Liver (tissue), 9 donors: ENCODE results near the gene SEPTIN10. TPM values are rescaled to one million over a fixed set of nuclear protein-coding genes. Genes with fewer than 3 reads are reported as not detected.

Source experiments
- DNase-seq: peaks from one replicate; pipeline ENCODE4 v3.0.0-alpha.2; 2017; ENCODE audit warnings: low spot score
- H3K27ac ChIP-seq, 2 donors: one replicate each; pipeline ENCODE4 v1.7.0; 2013; ENCODE audit warnings: inconsistent platforms in 2 of 2, low read length in 2 of 2, control low read depth in 1 of 2, low read depth in 1 of 2, mild to moderate bottlenecking in 1 of 2
- H3K27me3 ChIP-seq, 4 donors: one replicate each; pipeline versions ENCODE4 v1.6.1 to v1.7.0; 2013; ENCODE audit warnings: low read length in 3 of 4, inconsistent platforms in 1 of 4, mild to moderate bottlenecking in 1 of 4, moderate library complexity in 1 of 4; ENCODE audit not compliant: control insufficient read depth in 4 of 4, insufficient read depth in 4 of 4
- H3K36me3 ChIP-seq, 4 donors: one replicate each; pipeline versions ENCODE4 v1.6.1 to v1.7.0; 2013; ENCODE audit warnings: low read length in 3 of 4, mild to moderate bottlenecking in 3 of 4, low read depth in 1 of 4, moderate library complexity in 1 of 4; ENCODE audit not compliant: control insufficient read depth in 4 of 4, insufficient read depth in 3 of 4
- H3K4me1 ChIP-seq, 4 donors: one replicate each; pipeline versions ENCODE4 v1.6.1 to v1.7.0; 2013; ENCODE audit warnings: low read length in 3 of 4, mild to moderate bottlenecking in 3 of 4, moderate library complexity in 1 of 4; ENCODE audit not compliant: control insufficient read depth in 4 of 4, insufficient read depth in 4 of 4
- H3K4me3 ChIP-seq, 3 donors: one replicate each; pipeline versions ENCODE4 v1.6.1 to v1.7.0; 2013; ENCODE audit warnings: low read length in 3 of 3, control low read depth in 1 of 3, low read depth in 1 of 3, mild to moderate bottlenecking in 1 of 3
- H3K9ac ChIP-seq, 2 donors: one replicate each; pipeline ENCODE4 v1.7.0; 2013; ENCODE audit warnings: low read length in 2 of 2, mild to moderate bottlenecking in 2 of 2, moderate library complexity in 2 of 2, control low read depth in 1 of 2, low read depth in 1 of 2
- H3K9me3 ChIP-seq, 4 donors: one replicate each; pipeline versions ENCODE4 v1.6.1 to v1.7.0; 2013; ENCODE audit warnings: low read length in 3 of 4; ENCODE audit not compliant: control insufficient read depth in 4 of 4
- CTCF ChIP-seq: fragments of 150-350 bp; IDR thresholded peaks from 2 replicates; pipeline ENCODE4 v1.5.1; 2017; ENCODE audit warnings: improper control_type of control experiment, low read depth, low read length; ENCODE audit not compliant: missing input control
- EGR1 ChIP-seq, 2 donors: IDR thresholded peaks; 2 replicates each; pipeline ENCODE4 v1.6.1; 2016 to 2018; ENCODE audit warnings: antibody characterized with exemption in 2 of 2, low read depth in 2 of 2
- FOXA2 ChIP-seq: IDR thresholded peaks from 2 replicates; pipeline ENCODE4 v1.6.1; 2016; ENCODE audit warnings: antibody characterized with exemption
- HNF4A ChIP-seq, 2 donors: conservative IDR thresholded peaks; 2 replicates each; pipeline ENCODE4 v1.6.1; 2016; ENCODE audit warnings: antibody characterized with exemption in 2 of 2, mild to moderate bottlenecking in 2 of 2
- HNF4G ChIP-seq: IDR thresholded peaks from 2 replicates; pipeline ENCODE4 v1.6.1; 2016; ENCODE audit warnings: antibody characterized with exemption
- MAX ChIP-seq: IDR thresholded peaks from 2 replicates; pipeline ENCODE4 v1.6.1; 2016; ENCODE audit warnings: antibody characterized with exemption
- NR2F2 ChIP-seq: IDR thresholded peaks from 2 replicates; pipeline ENCODE4 v1.6.1; 2016; ENCODE audit warnings: antibody characterized with exemption
- RAD21 ChIP-seq, 2 donors: IDR thresholded peaks; 2 replicates each; pipeline ENCODE4 v1.6.1; 2016; ENCODE audit warnings: antibody characterized with exemption in 2 of 2, mild to moderate bottlenecking in 2 of 2
- REST ChIP-seq: IDR thresholded peaks from 2 replicates; pipeline ENCODE4 v1.6.1; 2016; ENCODE audit warnings: antibody characterized with exemption, mild to moderate bottlenecking
- RXRA ChIP-seq, 2 donors: IDR thresholded peaks; 2 replicates each; pipeline ENCODE4 v1.6.1; 2017 to 2018; ENCODE audit warnings: antibody characterized with exemption in 2 of 2, mild to moderate bottlenecking in 1 of 2
- SP1 ChIP-seq: IDR thresholded peaks from 2 replicates; pipeline ENCODE4 v1.6.1; 2018; ENCODE audit warnings: antibody characterized with exemption, mild to moderate bottlenecking
- YY1 ChIP-seq: IDR thresholded peaks from 2 replicates; pipeline ENCODE4 v1.6.1; 2016; ENCODE audit warnings: antibody characterized with exemption, mild to moderate bottlenecking
- ZBTB33 ChIP-seq: IDR thresholded peaks from 2 replicates; pipeline ENCODE4 v1.6.1; 2016; ENCODE audit warnings: antibody characterized with exemption
- WGBS: extraction: QIAGEN DNeasy Blood & Tissue Kit; methylation state at CpG from one replicate; pipeline ENCODE4 v1.1.7; 2013; 5-methylcytosine and 5-hydroxymethylcytosine counted together
- polyA plus RNA-seq, 2 donors: library from polyadenylated mRNA; stranded (reverse) in 1 of 2; unstranded in 1 of 2; fragments of 200-250 nt in 1 of 2; fragments of >200 nt in 1 of 2; fragmentation: Nextera tagmentation in 1 of 2; extraction: Ambion mirVana in 1 of 2; gene quantifications; one replicate each; pipeline versions ENCODE4 v1.2.1 to v1.2.3, GENCODE V29; 2013 to 2015
- total RNA-seq, 2 donors: library from RNA; depleted of rRNA; stranded (reverse); fragments of >200 nt; gene quantifications; one replicate each; pipeline ENCODE4 v1.2.3, GENCODE V29; 2014
- donor health status: healthy.
- donor health status: healthy.
- donor health status: healthy.
- donor health status: healthy.
- donor health status: healthy.

The SEPTIN10 gene
- total and polyA plus RNA-seq, 4 donors = 19.6 to 35.9 (median 20.1) TPM

GRCh38 chr2:109512076-109512475 lies 101.7 kb downstream of the SEPTIN10 start:
- Histone ChIP-seq H3K9me3 (no peaks in the 10 kb centered on the region), H3K27me3 (no peaks in the 10 kb centered on the region), H3K4me3 (no peak overlapping the region), H3K27ac (no peak overlapping the region), H3K4me1 (peaks cover 0 to 18% (median 13%) of the 10 kb centered on the region in 4 donors), H3K36me3 (no peaks in the 10 kb centered on the region), H3K9ac (no peak overlapping the region)
- no peak for DNase-seq
- WGBS = 87% methylated on average over 5 of the region's 5 CpGs
- TF ChIP-seq YY1 = no peak

GRCh38 chr2:109511168-109511567 lies 102.6 kb downstream of the SEPTIN10 start:
- H3K9me3 ChIP-seq = no peaks in the 10 kb centered on the region
- H3K9ac ChIP-seq = no peak overlapping the region
- H3K4me3 ChIP-seq = no peak overlapping the region
- H3K27me3 ChIP-seq = no peaks in the 10 kb centered on the region
- TF ChIP-seq EGR1 (IDR thresholded peaks at IDR 0.05; ENCODE audit: low read depth in 2 of 2) (no peak), SP1 (peak; percentile 70), HNF4A (conservative IDR thresholded peaks at IDR 0.05) (peak in 1 of 2 donors; percentile 19), RXRA (IDR thresholded peaks at IDR 0.05) (peak; percentile 51 to 66), REST (no peak)
- H3K36me3 ChIP-seq = no peaks in the 10 kb centered on the region
- peaks cover 0 to 17% (median 12%) of the 10 kb centered on the region in 4 donors for H3K4me1 ChIP-seq
- no peak overlapping the region for H3K27ac ChIP-seq
- no peak for DNase-seq
- 39% methylated on average over 3 of the region's 3 CpGs for WGBS

- no peak overlapping the region for H3K9ac ChIP-seq
- H3K4me1 ChIP-seq = peaks cover 0 to 17% (median 12%) of the 10 kb centered on the region in 4 donors
- no peak for TF ChIP-seq ZBTB33
- no peak for TF ChIP-seq NR2F2
- peak; percentile 16 to 55 for TF ChIP-seq RXRA (IDR thresholded peaks at IDR 0.05)
- TF ChIP-seq HNF4A (conservative IDR thresholded peaks at IDR 0.05) = peak; percentile 38 to 69
- TF ChIP-seq RAD21 (IDR thresholded peaks at IDR 0.05) = peak; percentile 96 to 97
- TF ChIP-seq HNF4G = no peak
- peak; percentile 94 for TF ChIP-seq CTCF
- no peak for TF ChIP-seq FOXA2
- no peak for TF ChIP-seq MAX
- 51% methylated on average over 19 of the region's 19 CpGs for WGBS
- H3K9me3 ChIP-seq = no peaks in the 10 kb centered on the region
- H3K36me3 ChIP-seq = no peaks in the 10 kb centered on the region
- H3K4me3 ChIP-seq = no peak overlapping the region
- H3K27me3 ChIP-seq = no peaks in the 10 kb centered on the region
- no peak overlapping the region for H3K27ac ChIP-seq
- peak; percentile 81 for DNase-seq
Measured at GRCh38 chr2:109510136-109511028, 103.4 kb downstream of the SEPTIN10 start.
